Uterus (tissue), 2 donors: Measurements from ENCODE around the gene BCAT1.

Source experiments
- POLR2A ChIP-seq, 2 donors: fragments of 450-650 bp; IDR thresholded peaks; one replicate each; pipeline ENCODE4 v1.6.1; 2016; ENCODE audit warnings: antibody characterized with exemption in 2 of 2, mild to moderate bottlenecking in 1 of 2, moderate library complexity in 1 of 2
- TF ChIP-seq, protein P1 (sequence below), 4 experiments: fragments of 200-600 bp in 2 of 4; fragments of 450-650 bp in 2 of 4; sonication (generic) in 2 of 4; IDR thresholded peaks; one replicate each; pipeline ENCODE4 v1.5.1; 2016 to 2019; ENCODE audit warnings: antibody characterized with exemption in 4 of 4, mild to moderate bottlenecking in 2 of 4, moderate library complexity in 1 of 4

- TF ChIP-seq, protein P1, sequence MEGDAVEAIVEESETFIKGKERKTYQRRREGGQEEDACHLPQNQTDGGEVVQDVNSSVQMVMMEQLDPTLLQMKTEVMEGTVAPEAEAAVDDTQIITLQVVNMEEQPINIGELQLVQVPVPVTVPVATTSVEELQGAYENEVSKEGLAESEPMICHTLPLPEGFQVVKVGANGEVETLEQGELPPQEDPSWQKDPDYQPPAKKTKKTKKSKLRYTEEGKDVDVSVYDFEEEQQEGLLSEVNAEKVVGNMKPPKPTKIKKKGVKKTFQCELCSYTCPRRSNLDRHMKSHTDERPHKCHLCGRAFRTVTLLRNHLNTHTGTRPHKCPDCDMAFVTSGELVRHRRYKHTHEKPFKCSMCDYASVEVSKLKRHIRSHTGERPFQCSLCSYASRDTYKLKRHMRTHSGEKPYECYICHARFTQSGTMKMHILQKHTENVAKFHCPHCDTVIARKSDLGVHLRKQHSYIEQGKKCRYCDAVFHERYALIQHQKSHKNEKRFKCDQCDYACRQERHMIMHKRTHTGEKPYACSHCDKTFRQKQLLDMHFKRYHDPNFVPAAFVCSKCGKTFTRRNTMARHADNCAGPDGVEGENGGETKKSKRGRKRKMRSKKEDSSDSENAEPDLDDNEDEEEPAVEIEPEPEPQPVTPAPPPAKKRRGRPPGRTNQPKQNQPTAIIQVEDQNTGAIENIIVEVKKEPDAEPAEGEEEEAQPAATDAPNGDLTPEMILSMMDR (IDR thresholded peaks at IDR 0.05), result no peak
- TF ChIP-seq POLR2A (IDR thresholded peaks at IDR 0.05), result no peak
Observed at GRCh38 chr12:24851341-24851740, 97.6 kb downstream of the BCAT1 start.
